Tongue (tissue), 2 donors: ENCODE data around the gene GALNTL6. TPM values are rescaled to one million over a fixed set of nuclear protein-coding genes. Genes with fewer than 3 reads are reported as not detected.
"Not testable (repeated sequence)": the region's sequence is repeated elsewhere in the genome, so short reads cannot be mapped to it uniquely, and the experiment has no call there.

Experiments
- DNase-seq: peaks from one replicate; pipeline ENCODE4 v3.0.0-alpha.2; 2015
- total RNA-seq: library from RNA; depleted of rRNA; stranded (reverse); fragments of >200 nt; gene quantifications from one replicate; pipeline ENCODE4 v1.2.3, GENCODE V29; 2014

The GALNTL6 gene
- total RNA-seq, 1 donor from 2014 or later = 0.62 TPM

- DNase-seq = no peak
Observed at GRCh38 chr4:172996571-172997216, 1183.5 kb downstream of the GALNTL6 start.

- no peak for DNase-seq
Observed at GRCh38 chr4:172997217-172997609, 1184.0 kb downstream of the GALNTL6 start.

GRCh38 chr4:172997856-172998255 is 1184.7 kb downstream of the GALNTL6 start:
- DNase-seq = no peak

- peak; percentile 30 for DNase-seq
Observed at GRCh38 chr4:172998527-172999469, 1185.6 kb downstream of the GALNTL6 start.

- DNase-seq = no peak
Observed at GRCh38 chr4:173001571-173001970, 1188.4 kb downstream of the GALNTL6 start.

- DNase-seq = no peak
Observed at GRCh38 chr4:173002830-173003561, 1189.8 kb downstream of the GALNTL6 start.

GRCh38 chr4:173005912-173006633 is 1192.9 kb downstream of the GALNTL6 start:
- peak; percentile 22 for DNase-seq

- no peak for DNase-seq
Observed at GRCh38 chr4:173008436-173008835, 1195.2 kb downstream of the GALNTL6 start.

- DNase-seq = no peak
Observed at GRCh38 chr4:173009129-173009823, 1196.1 kb downstream of the GALNTL6 start.

GRCh38 chr4:173012608-173013007 is 1199.4 kb downstream of the GALNTL6 start:
- peak; percentile 44 for DNase-seq

GRCh38 chr4:173013232-173013930 is 1200.2 kb downstream of the GALNTL6 start:
- DNase-seq = peak; percentile 76

GRCh38 chr4:173014113-173014558 is 1200.9 kb downstream of the GALNTL6 start:
- peak; percentile 38 for DNase-seq

GRCh38 chr4:173014836-173015235 is 1201.6 kb downstream of the GALNTL6 start:
- DNase-seq = no peak

- no peak for DNase-seq
Observed at GRCh38 chr4:173017802-173018201, 1204.6 kb downstream of the GALNTL6 start.

GRCh38 chr4:173018446-173018845 is 1205.2 kb downstream of the GALNTL6 start:
- DNase-seq = no peak

- no peak for DNase-seq
Observed at GRCh38 chr4:173019664-173020063, 1206.5 kb downstream of the GALNTL6 start.

GRCh38 chr4:173021746-173022573 is 1208.8 kb downstream of the GALNTL6 start:
- not testable (repeated sequence) for DNase-seq

GRCh38 chr4:173024203-173024602 is 1211.0 kb downstream of the GALNTL6 start:
- no peak for DNase-seq

- DNase-seq = peak; percentile 92
Observed at GRCh38 chr4:173025131-173025530, 1211.9 kb downstream of the GALNTL6 start.

GRCh38 chr4:173037242-173037641 is 1224.0 kb downstream of the GALNTL6 start:
- DNase-seq = no peak
